Measurements from ENCODE around the gene HIRIP3. TPM values are rescaled to one million over a fixed set of nuclear protein-coding genes. Genes with fewer than 3 reads are reported as not detected.
A peak's percentile ranks its signal among the peaks of the same experiment; 100 is the strongest.

The HIRIP3 gene
- polyA plus RNA-seq, 1 of the 3 experiments (the other 2 are of a cell fraction): 18.9 TPM

DNA sequence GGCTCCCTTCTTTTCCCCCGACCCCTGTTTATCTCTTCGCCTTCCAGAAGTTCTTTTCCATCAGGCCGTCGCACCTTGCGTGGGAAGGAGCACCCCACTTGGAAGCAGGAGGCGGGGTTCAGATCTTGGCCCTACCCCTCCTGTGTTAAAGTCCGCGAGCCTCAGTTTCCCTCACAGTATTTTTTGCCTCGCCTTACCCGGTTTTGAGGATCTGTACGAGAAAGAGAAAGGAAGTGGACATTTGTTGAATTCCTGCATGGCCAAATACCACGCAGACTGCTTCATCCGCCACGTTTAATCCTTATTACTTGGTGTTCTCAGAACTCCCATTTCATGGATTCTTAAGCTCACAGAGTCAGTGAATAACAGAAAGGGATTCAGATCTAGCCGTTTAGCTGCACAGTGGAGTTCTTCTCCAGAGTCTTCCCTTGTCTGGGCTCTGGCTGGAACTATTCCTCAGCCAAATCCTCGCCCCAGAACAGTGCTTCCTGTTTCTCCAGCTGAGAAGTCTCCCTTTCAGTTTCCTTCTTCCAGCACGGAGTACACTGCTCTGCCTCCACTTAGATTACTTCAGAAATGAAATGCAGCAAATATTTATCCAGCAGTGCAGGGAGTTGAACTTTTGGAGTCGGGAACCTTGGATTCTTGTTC is 32.9 kb downstream of the HIRIP3 start:
- WGBS (ENCODE audit: low lambda C conversion rate): 21% methylated on average over 18 of the region's 18 CpGs
- no peaks in the 10 kb centered on the region for H4K20me1 ChIP-seq (ENCODE audit: insufficient read depth)
- peak overlapping the region; percentile 63 to 69; a peak in 3 of 4 replicates for H3K27ac ChIP-seq (ENCODE audit: low read depth in 2 of 2, low read length in 1 of 2)
- H3K4me1 ChIP-seq (ENCODE audit: control insufficient read depth in 1 of 2, insufficient read depth in 2 of 2, low read depth in 1 of 2, low read length in 1 of 2): peaks cover 0 to 15% of the 10 kb centered on the region in 2 experiments; a peak in 1 of 4 replicates
- no peaks in the 10 kb centered on the region for H3K9me3 ChIP-seq
- peak overlapping the region; percentile 96 for H2AFZ ChIP-seq (ENCODE audit: low read depth)
- POLR2A ChIA-PET: interaction anchor here (0.6 to 1.9 kb wide), 8 partner anchors 11 to 128 kb away, joined by 3 to 10 read pairs (median 3); partner anchors contain the start of genes KCTD13, SEZ6L2 and TAOK2
- no peak for DNase-seq
- TF ChIP-seq SMC3 (IDR thresholded peaks at IDR 0.05; ENCODE audit: low read depth, low read length) (no peak), MEF2A (IDR thresholded peaks at IDR 0.05; ENCODE audit: borderline replicate concordance, low read depth) (no peak), ELF1 (IDR thresholded peaks at IDR 0.05) (no peak), TEAD4 (IDR thresholded peaks at IDR 0.05; ENCODE audit: borderline replicate concordance, insufficient read depth) (no peak), TCF12 (IDR thresholded peaks at IDR 0.05) (no peak), MXI1 (IDR thresholded peaks at IDR 0.05; ENCODE audit: low read depth, low read length) (no peak), SIN3A (IDR thresholded peaks at IDR 0.05; ENCODE audit: borderline replicate concordance, low read depth, low read length) (no peak), POLR2AphosphoS5 (IDR thresholded peaks at IDR 0.05; ENCODE audit: low read depth, low read length) (no peak), NFIC (IDR thresholded peaks at IDR 0.05; ENCODE audit: borderline replicate concordance) (no peak), CHD2 (IDR thresholded peaks at IDR 0.05; ENCODE audit: low read length, partially characterized antibody) (no peak), FOSL2 (IDR thresholded peaks at IDR 0.05; ENCODE audit: borderline replicate concordance, low read depth) (no peak)
- TF ChIP-seq, protein P1, sequence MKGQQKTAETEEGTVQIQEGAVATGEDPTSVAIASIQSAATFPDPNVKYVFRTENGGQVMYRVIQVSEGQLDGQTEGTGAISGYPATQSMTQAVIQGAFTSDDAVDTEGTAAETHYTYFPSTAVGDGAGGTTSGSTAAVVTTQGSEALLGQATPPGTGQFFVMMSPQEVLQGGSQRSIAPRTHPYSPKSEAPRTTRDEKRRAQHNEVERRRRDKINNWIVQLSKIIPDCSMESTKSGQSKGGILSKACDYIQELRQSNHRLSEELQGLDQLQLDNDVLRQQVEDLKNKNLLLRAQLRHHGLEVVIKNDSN (IDR thresholded peaks at IDR 0.05; ENCODE audit: borderline replicate concordance, low read depth): no peak
- TF ChIP-seq, protein P2, sequence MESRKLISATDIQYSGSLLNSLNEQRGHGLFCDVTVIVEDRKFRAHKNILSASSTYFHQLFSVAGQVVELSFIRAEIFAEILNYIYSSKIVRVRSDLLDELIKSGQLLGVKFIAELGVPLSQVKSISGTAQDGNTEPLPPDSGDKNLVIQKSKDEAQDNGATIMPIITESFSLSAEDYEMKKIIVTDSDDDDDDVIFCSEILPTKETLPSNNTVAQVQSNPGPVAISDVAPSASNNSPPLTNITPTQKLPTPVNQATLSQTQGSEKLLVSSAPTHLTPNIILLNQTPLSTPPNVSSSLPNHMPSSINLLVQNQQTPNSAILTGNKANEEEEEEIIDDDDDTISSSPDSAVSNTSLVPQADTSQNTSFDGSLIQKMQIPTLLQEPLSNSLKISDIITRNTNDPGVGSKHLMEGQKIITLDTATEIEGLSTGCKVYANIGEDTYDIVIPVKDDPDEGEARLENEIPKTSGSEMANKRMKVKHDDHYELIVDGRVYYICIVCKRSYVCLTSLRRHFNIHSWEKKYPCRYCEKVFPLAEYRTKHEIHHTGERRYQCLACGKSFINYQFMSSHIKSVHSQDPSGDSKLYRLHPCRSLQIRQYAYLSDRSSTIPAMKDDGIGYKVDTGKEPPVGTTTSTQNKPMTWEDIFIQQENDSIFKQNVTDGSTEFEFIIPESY (IDR thresholded peaks at IDR 0.05; ENCODE audit: borderline replicate concordance, low read depth): no peak
- TF ChIP-seq, protein P3, sequence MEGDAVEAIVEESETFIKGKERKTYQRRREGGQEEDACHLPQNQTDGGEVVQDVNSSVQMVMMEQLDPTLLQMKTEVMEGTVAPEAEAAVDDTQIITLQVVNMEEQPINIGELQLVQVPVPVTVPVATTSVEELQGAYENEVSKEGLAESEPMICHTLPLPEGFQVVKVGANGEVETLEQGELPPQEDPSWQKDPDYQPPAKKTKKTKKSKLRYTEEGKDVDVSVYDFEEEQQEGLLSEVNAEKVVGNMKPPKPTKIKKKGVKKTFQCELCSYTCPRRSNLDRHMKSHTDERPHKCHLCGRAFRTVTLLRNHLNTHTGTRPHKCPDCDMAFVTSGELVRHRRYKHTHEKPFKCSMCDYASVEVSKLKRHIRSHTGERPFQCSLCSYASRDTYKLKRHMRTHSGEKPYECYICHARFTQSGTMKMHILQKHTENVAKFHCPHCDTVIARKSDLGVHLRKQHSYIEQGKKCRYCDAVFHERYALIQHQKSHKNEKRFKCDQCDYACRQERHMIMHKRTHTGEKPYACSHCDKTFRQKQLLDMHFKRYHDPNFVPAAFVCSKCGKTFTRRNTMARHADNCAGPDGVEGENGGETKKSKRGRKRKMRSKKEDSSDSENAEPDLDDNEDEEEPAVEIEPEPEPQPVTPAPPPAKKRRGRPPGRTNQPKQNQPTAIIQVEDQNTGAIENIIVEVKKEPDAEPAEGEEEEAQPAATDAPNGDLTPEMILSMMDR (IDR thresholded peaks at IDR 0.05): no peak
- H3K4me3 ChIP-seq (ENCODE audit: low read depth in 2 of 2, low read length in 1 of 2): peak overlapping the region; percentile 66 to 78
- no peaks in the 10 kb centered on the region for H3K27me3 ChIP-seq (ENCODE audit: insufficient read depth)
- CTCF ChIA-PET: interaction anchor here (0.8 to 1.8 kb wide), 4 partner anchors 11 to 63 kb away, joined by 4 to 6 read pairs (median 5); partner anchors contain the start of genes ASPHD1 and SEZ6L2
- peak overlapping the region; percentile 77 for H3K9ac ChIP-seq
- no peaks in the 10 kb centered on the region for H3K9me2 ChIP-seq
- peaks cover 0 to 5% of the 10 kb centered on the region in 2 experiments for H3K36me3 ChIP-seq (replicated peaks in 1 of 2; ENCODE audit: control insufficient read depth in 1 of 2, insufficient read depth in 2 of 2, low read length in 1 of 2)
- peaks cover 7% of the 10 kb centered on the region for H3F3A ChIP-seq (replicated peaks; ENCODE audit: insufficient read depth)
- H3K79me2 ChIP-seq (ENCODE audit: insufficient read depth): peaks cover 2% of the 10 kb centered on the region
- peak overlapping the region; percentile 97 for H3K4me2 ChIP-seq
